ENCODE measurements around the gene RND1.
"Not testable (repeated sequence)": the region's sequence is repeated elsewhere in the genome, so short reads cannot be mapped to it uniquely, and the experiment has no call there.

The RND1 gene

DNA sequence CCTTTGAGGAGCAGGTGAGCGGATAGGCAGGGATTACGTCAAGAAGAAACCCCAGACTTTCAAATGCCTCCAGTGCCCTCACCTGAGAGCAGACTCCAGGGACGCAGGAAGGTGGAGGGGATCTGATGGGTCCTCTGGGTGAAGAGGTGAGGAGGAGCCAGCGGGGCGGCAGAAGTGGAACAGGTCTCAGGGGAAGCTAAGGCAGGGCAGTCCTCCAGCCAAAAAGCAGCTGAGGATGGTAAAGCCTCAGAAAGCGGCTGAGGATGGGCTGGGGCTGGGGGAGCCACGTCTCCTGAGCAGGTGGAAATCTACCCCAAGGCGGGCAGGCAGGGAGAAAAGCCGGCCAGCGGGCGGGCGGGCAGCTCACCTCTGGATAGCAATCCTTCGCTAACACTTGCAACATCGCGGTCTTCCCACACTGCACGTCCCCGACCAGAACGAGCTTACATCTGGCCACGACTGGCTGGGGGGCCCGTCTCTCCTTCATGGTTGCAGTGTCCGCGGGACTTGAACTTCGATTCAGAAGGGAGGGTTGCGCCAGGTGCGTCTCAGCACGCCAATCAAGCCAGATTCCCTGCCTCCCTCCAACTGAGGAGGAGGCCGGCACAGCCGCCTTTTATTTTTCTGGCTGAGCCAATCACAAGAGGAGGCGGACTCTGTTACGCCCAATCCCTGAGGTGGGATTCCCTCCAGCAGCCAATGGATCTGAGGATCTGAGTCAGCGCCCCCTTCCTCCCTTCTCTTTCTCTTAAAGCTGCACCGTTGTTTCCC lies at the start of gene RND1:
RND1 (minus strand) TSS at position 590 of the 771 bp plus-strand sequence; CDS start at position 487, 103 bp downstream.
- Histone ChIP-seq H3K27ac (no peak within 1 kb of the TSS), H3K9ac (no peak within 1 kb of the TSS), H3K4me1 (peaks cover 24% of the 10 kb centered on the region), H3K36me3 (peaks cover 11% of the 10 kb centered on the region), H3K4me3 (peak within 1 kb of the TSS; percentile 69), H4K20me1 (no peaks in the 10 kb centered on the region), H3K9me3 (no peaks in the 10 kb centered on the region), H3K4me2 (peak within 1 kb of the TSS; percentile 84), H3K27me3 (peaks cover 38% of the 10 kb centered on the region)
- no peak for TF ChIP-seq Cebpa-rat (IDR thresholded peaks at IDR 0.05)

DNA sequence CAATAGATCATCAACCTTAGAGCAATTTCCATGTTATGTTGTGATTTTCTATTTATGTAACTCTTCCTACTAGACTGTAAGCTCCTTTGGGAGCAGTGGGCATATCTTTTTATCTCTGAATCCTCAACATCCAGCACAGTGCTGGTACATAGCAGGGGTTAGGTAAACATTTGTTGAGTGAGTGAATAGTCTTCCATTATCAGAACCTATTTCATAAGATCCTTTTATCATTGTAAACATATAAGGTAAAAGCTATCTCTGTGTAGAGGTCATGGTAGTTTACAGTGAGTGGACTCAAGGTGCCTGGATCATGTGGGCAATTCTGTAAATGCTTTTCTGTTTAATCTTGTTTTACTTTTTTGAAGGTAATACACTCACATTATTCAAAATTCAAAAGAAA lies 44.5 kb upstream of the RND1 start:
- no peak overlapping the region for H3K4me3 ChIP-seq
- H3K9ac ChIP-seq = no peak overlapping the region
- no peak overlapping the region for H3K4me2 ChIP-seq
- H3K9me3 ChIP-seq = no peaks in the 10 kb centered on the region
- TF ChIP-seq Cebpa-rat (IDR thresholded peaks at IDR 0.05) = no peak
- H3K4me1 ChIP-seq = no peaks in the 10 kb centered on the region
- no peaks in the 10 kb centered on the region for H3K27me3 ChIP-seq
- no peak overlapping the region for H3K27ac ChIP-seq
- no peaks in the 10 kb centered on the region for H4K20me1 ChIP-seq
- 0 out of 2 replicates have a peak, but pooled peaks cover 3% of the 10 kb centered on the region for H3K36me3 ChIP-seq

DNA sequence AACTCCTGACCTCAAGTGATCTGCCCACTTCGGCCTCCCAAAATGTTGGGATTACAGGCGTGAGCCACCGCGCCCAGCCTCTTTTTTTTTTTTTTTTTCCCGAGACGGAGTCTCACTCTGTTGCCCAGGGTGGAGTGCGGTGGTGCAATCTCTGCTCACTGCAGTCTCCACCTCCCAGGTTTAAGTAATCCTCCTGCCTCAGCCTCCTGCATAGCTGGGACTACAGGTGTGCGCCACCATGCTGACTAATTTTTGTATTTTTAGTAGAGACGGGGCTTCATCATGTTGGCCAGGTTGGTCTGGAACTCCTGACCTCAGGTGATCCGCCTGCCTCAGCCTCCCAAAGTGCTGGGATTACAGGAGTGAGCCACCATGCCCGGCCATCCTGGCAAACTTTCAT lies 44.0 kb upstream of the RND1 start:
- not testable (repeated sequence) for H3K27ac ChIP-seq, H3K4me2 ChIP-seq, H3K27me3 ChIP-seq, H3K9ac ChIP-seq, H3K4me1 ChIP-seq, H3K36me3 ChIP-seq, H3K9me3 ChIP-seq, H4K20me1 ChIP-seq, H3K4me3 ChIP-seq

- peaks cover 18% of the 10 kb centered on the region for H3K4me1 ChIP-seq
- no peaks in the 10 kb centered on the region for H3K36me3 ChIP-seq
- H3K9ac ChIP-seq = no peak overlapping the region
- H3K27ac ChIP-seq = no peak overlapping the region
- no peaks in the 10 kb centered on the region for H3K9me3 ChIP-seq
- no peaks in the 10 kb centered on the region for H4K20me1 ChIP-seq
- no peak for TF ChIP-seq Cebpa-rat (IDR thresholded peaks at IDR 0.05)
- no peaks in the 10 kb centered on the region for H3K27me3 ChIP-seq
- no peak overlapping the region for H3K4me3 ChIP-seq
- no peak overlapping the region for H3K4me2 ChIP-seq
These were observed 41.6 kb upstream of the RND1 start for GRCh38 chr12:48907245-48907644.

DNA sequence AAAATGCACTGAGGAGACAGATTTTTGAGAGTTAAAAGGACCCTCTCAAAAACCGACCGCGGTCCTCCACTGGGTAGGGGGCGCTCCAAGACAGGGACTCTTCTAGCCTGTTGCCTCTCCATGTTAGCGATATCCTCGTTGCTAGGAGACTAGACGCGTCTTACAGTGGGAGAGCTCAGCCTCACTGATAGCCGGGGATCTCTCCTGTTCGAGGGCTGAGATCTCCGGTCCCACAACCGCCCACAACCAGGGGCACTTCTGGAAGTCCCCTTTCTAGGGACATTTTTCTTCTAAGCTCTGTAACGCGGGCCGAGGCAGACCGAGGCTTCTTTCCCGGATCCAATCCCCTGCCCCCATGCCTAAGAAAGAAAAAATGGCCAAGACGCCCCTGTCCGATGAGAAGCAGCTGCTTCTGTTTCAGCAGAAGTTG lies 38.3 kb upstream of the RND1 start:
- no peaks in the 10 kb centered on the region for H3K9me3 ChIP-seq
- TF ChIP-seq Cebpa-rat (IDR thresholded peaks at IDR 0.05) = no peak
- peaks cover 18% of the 10 kb centered on the region for H3K4me1 ChIP-seq
- no peak overlapping the region for H3K27ac ChIP-seq
- H3K9ac ChIP-seq = peak overlapping the region; percentile 23; the same call in 1 of the 2 replicates
- H3K36me3 ChIP-seq = no peaks in the 10 kb centered on the region
- no peaks in the 10 kb centered on the region for H4K20me1 ChIP-seq
- no peaks in the 10 kb centered on the region for H3K27me3 ChIP-seq
- peak overlapping the region; percentile 90 for H3K4me2 ChIP-seq
- peak overlapping the region; percentile 53 for H3K4me3 ChIP-seq

DNA sequence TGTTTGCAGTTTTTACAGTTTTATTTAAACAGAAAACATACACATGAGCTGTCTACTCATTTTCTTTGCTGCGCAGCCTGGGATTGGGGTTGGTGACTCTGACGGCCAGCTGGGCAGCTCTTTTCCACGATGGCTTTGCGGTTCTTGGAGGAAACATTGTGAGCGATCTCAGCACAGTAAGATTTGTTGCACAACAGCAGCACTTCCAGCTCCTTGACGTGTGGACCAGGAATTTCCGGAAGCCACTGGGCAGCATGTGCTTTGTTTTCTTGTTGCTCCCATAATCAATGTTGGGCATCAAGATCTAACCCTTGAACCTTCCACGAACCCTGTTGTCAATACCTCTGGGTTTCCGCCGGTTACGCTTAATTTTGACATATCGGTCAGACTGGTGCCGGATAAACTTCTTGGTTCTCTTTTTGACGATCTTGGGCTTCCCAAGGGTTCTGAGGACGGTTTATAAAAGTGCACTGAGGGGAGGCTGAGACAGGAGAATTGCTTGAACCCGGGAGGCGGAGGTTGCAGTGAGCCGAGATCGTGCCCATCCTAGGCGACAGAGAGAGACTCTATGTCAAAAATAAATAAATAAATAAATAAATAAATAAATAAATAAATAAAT lies 37.8 kb upstream of the RND1 start:
- Histone ChIP-seq H3K4me1 (peaks cover 18% of the 10 kb centered on the region), H3K36me3 (no peaks in the 10 kb centered on the region), H3K9me3 (no peaks in the 10 kb centered on the region), H3K4me2 (peak overlapping the region; percentile 90), H4K20me1 (no peaks in the 10 kb centered on the region), H3K4me3 (peak overlapping the region; percentile 53; the same call in 1 of the 2 replicates), H3K9ac (no peak overlapping the region), H3K27ac (no peak overlapping the region), H3K27me3 (no peaks in the 10 kb centered on the region)
- TF ChIP-seq Cebpa-rat (IDR thresholded peaks at IDR 0.05) = no peak

DNA sequence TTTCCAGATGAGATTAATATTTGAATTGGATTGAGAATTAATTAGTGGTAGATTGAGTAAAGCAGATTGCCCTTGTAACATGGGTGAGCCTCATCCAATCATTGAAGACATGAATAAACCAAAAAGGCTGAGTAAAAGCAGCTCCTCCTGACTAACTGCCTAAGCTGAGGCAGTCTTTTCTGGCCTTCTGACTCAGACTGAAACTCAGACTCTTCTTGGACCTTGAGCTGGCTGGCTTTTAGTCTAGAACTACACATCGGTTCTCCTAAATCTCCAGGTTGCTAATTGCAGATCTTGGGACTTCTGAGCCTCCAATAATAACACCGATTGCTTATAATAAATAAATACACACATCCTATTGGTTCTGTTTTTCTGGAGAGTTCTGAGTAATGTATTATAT lies 35.6 kb upstream of the RND1 start:
- Histone ChIP-seq H4K20me1 (no peaks in the 10 kb centered on the region), H3K27me3 (no peaks in the 10 kb centered on the region), H3K9ac (no peak overlapping the region), H3K4me1 (peaks cover 18% of the 10 kb centered on the region), H3K36me3 (no peaks in the 10 kb centered on the region), H3K4me3 (no peak overlapping the region), H3K4me2 (no peak overlapping the region), H3K9me3 (no peaks in the 10 kb centered on the region), H3K27ac (no peak overlapping the region)
- no peak for TF ChIP-seq Cebpa-rat (IDR thresholded peaks at IDR 0.05)

- H3K27me3 ChIP-seq = no peaks in the 10 kb centered on the region
- H4K20me1 ChIP-seq = no peaks in the 10 kb centered on the region
- no peak for TF ChIP-seq Cebpa-rat (IDR thresholded peaks at IDR 0.05)
- no peak overlapping the region for H3K4me3 ChIP-seq
- H3K4me2 ChIP-seq = no peak overlapping the region
- H3K4me1 ChIP-seq = peaks cover 17% of the 10 kb centered on the region
- no peak overlapping the region for H3K9ac ChIP-seq
- H3K36me3 ChIP-seq = no peaks in the 10 kb centered on the region
- H3K9me3 ChIP-seq = no peaks in the 10 kb centered on the region
- no peak overlapping the region for H3K27ac ChIP-seq
These were observed 34.0 kb upstream of the RND1 start for GRCh38 chr12:48899651-48900050.

DNA sequence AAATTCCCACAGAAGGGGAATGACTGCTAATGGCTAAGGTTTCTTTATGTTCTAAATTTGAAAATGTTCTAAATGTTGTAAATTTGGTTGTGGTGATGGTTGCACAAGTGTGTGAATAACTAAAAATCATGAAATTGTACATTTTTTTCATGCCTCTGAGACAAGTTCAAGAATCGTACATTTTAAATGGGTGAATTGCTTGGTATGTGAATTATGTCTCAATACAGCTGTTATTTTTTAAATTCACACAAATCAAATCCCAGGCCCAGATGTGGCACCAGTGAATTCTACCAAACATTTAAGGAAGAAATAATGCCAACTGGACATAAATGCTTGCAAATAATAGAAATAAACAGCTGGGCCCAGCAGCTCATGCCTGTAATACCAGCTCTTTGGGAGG lies 28.6 kb upstream of the RND1 start:
- Histone ChIP-seq H3K27me3 (peaks cover 15% of the 10 kb centered on the region), H3K9ac (no peak overlapping the region), H3K4me1 (peaks cover 12% of the 10 kb centered on the region), H3K27ac (no peak overlapping the region), H3K4me2 (no peak overlapping the region), H3K36me3 (no peaks in the 10 kb centered on the region), H4K20me1 (no peaks in the 10 kb centered on the region), H3K4me3 (no peak overlapping the region), H3K9me3 (no peaks in the 10 kb centered on the region)
- no peak for TF ChIP-seq Cebpa-rat (IDR thresholded peaks at IDR 0.05)

GRCh38 chr12:48890657-48891418 lies 25.2 kb upstream of the RND1 start:
- Histone ChIP-seq H3K27ac (no peak overlapping the region), H3K27me3 (peaks cover 15% of the 10 kb centered on the region), H3K9me3 (no peaks in the 10 kb centered on the region), H3K4me1 (peaks cover 12% of the 10 kb centered on the region), H3K4me2 (peak overlapping the region; percentile 49), H4K20me1 (no peaks in the 10 kb centered on the region), H3K4me3 (no peak overlapping the region), H3K9ac (no peak overlapping the region), H3K36me3 (no peaks in the 10 kb centered on the region)
- no peak for TF ChIP-seq Cebpa-rat (IDR thresholded peaks at IDR 0.05)

Measured in BLaER1 (cell line).